ENCODE data around the gene RAB4B. TPM values are rescaled to one million over a fixed set of nuclear protein-coding genes. Genes with fewer than 3 reads are reported as not detected.
"Not testable (repeated sequence)": the region's sequence is repeated elsewhere in the genome, so short reads cannot be mapped to it uniquely, and the experiment has no call there.

RAB4B gene
- total RNA-seq, 1 donor from 2014 or later = 19.6 TPM

- peak; percentile 59 for DNase-seq (ENCODE audit: low read depth)
These were observed 41.6 kb downstream of the RAB4B start for GRCh38 chr19:40819479-40820234.

DNA sequence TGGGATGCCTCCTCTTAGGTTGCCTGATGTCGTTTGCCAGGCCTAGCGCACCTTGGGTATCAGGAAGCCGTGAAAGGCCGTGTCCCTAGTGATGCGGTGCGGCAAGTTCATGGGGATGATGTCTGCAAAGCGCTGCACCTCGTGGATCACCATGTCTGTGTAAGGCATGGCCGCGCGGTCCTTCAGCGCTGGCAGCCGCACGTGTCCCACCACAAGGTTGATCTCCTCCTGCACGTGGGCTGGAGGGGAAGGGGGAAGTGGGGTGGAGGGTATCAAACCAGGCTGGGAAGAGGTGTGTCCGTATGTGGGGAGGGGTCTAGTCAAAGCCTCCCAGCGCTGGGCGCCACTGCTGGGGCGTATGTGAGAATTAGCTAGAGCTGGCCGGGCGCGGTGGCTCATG, 44.1 kb downstream of the RAB4B start:
- no peak for DNase-seq (ENCODE audit: low read depth)

DNA sequence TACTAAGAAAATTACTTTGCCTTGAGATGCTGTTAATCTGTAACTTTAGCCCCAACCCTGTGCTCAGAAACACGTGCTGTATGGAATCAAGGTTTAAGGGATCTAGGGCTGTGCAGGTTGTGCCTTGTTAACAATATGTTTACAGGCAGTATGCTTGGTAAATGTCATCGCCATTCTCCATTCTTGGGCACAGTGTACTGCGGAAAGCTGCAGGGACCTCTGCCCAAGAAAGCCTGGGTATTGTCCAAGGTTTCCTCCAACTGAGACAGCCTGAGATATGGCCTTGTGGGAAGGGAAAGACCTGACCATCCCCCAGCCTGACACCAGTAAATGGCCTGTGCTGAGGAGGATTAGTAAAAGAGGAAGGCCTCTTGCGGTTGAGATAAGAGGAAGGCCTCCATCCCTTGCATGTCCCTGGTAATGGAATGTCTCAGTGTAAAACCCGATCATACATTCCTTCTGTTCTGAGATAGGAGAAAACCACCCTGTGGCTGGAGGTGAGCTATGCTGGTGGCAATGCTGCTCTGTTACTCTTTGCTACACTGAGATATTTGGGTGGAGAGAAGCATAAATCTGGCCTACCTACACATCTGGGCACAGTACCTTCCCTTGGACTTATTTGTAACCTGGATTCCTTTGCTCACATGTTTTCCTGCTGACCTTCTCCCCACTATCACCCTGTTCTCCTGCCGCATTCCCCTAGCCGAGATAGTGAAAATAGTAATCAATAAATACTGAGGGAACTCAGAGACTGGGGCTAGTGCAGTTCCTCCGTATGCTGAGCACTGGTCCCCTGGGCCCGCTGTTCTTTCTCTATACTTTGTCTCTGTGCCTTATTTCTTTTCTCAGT, 44.9 kb downstream of the RAB4B start:
- DNase-seq (ENCODE audit: low read depth) = not testable (repeated sequence)

GRCh38 chr19:40824916-40825315, 46.9 kb downstream of the RAB4B start:
- DNase-seq (ENCODE audit: low read depth) = not testable (repeated sequence)

DNA sequence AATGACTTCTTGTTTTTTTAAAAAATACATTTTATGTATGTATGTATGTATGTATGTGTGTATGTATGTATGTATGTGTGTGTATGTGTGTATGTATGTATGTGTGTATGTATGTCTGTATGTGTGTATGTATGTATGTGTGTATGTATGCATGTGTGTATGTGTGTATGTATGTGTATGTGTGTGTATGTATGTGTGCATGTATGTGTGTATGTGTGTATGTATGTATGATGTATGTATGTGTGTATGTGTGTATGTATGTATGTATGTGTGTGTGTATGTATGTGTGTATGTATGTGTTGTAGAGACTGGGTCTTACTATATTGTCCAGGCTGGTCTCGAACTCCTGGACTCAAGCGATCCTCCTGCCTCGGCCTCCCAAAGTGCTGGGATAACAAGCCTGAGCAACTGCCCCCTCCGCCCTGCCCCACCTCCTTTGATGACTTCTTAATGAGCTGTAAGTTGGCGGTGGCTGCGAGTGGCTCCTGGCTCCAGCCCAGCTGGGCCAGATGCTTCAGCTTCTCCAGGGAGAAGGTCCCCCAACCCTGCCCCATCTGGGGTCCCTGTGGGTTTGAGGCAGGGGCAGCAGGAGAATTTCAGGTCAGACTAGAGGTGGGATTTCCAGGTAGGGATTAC, 47.5 kb downstream of the RAB4B start:
- DNase-seq (ENCODE audit: low read depth) = not testable (repeated sequence)

- DNase-seq (ENCODE audit: low read depth) = not testable (repeated sequence)
These were observed 48.3 kb downstream of the RAB4B start for GRCh38 chr19:40826312-40826698.

DNA sequence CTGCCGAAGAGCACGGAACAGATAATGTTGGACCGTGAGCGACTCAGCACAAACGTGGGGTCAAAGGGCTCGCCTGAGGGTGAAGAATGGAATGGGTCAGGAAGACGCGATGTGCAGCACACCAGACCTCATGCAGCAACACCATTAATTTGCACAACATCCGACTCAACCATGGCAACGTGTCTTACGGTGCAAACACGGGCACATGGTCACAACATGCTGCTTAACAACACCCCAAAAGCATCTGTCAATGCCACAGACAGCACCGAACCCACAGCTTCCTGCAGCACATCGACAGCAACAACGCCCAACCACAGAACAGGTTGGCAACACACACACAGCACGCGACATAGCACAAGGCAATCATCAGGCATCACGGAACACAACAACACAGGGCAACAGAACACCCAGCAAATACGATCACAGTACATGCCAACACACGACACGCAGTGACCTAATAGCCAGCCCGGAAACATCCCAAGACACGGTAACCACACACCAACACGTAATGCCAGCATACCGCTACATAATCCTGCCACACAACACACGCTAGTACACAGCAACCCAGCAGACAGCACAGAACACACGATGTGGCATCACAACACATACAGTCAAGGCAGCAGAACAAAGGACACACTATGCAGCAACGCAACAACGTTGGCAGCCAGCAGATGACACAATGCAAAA, 48.8 kb downstream of the RAB4B start:
- not testable (repeated sequence) for DNase-seq (ENCODE audit: low read depth)

DNA sequence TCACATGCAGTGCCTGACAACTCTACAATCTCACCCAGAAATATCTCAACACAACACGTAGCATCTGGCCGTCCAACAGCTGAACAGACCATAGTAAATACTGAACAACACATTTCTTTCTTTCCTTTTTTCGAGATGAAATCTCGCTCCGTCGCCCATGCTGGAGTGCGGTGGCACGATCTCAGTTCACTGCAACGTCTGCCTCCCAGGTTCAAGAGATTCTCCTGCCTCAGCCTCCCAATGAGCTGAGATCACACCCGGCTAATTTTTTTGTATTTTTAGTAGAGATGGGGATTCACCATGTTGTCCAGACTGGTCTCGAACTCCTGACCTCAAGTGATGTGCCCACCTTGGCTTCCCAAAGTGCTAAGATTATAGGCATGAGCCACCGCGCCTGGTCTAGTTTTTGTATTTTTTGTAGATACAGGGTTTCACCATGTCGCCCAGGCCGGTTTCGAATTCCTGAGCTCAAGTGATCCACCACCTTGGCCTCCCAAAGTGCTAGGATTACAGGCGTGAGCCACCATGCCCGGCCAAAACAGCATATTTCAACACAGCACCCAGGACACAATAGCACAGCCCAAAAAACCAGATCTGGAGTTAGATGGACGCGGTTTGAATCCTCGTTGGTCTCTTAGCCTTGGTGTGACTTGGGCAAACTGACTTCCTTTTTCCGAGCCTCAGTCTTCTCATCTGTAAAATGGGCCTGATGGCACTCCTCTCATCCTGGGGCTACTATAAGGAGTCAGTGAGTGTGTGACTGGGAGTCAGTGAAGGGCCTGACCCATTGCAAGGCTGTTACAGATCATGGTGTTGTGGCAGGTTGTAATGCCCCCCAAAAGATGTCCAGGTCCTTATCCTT, 49.6 kb downstream of the RAB4B start:
- DNase-seq (ENCODE audit: low read depth) = no peak

- no peak for DNase-seq (ENCODE audit: low read depth)
These were observed 51.2 kb downstream of the RAB4B start for GRCh38 chr19:40829205-40829604.

DNA sequence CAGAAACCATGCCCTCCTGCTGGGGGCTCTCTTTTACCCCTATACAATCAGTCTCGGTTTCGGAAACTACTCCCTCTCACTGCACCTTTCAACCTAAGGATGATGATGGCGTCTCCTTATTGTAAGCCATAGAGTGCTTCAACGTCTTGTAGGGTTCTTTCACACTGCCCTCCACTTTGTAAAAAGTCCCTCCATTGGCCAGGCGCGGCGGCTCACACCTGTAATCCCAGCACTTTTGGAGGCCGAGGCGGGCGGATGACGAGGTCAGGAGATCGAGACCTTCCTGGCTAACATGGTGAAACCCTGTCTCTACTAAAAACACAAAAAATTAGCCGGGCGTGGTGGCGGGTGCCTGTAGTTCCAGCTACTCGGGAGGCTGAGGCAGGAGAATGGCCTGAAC, 52.7 kb downstream of the RAB4B start:
- not testable (repeated sequence) for DNase-seq (ENCODE audit: low read depth)

DNA sequence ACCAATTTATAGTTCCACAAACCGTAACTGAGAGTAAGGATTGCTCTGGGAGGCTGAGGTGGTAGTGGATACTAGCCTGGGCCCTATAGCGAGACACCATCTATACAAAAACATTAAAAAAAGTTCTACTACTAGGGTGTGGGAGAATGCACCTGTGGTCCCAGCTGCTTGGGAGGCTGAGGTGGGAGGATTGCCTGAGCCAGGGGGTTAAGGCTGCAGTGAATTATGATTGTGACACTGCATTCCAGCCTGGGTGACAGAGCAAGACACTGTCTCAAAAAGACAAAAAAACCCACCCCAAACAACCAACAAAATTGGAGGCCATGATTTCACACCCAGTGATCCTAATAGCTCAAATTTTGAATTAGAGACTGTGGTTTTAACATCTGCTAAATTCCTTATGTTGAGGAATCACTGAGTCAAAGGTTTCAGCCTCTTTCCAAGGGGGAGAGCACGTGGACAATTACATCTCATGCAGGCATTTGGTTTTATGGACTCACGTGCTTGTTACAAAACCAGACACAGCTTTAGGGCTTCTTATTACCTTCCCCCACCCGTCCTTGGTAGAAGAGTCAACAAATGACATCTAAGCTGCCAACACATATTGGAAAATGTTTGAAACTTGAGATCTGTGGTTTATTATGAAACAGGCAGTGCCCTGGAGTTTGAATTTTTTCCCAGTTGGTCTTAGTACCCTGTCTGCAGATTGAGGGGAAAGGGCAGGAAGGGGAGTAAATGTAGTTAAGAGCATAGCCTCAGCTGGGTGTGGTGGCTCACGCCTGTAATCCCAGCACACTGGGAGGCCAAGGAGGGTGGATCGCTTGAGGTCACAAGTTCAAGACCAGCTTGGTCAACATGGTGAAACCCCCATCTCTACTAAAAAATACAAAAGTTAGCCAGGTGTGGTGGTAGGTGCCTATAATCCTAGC, 53.7 kb downstream of the RAB4B start:
- peak; percentile 92 for DNase-seq (ENCODE audit: low read depth)

DNA sequence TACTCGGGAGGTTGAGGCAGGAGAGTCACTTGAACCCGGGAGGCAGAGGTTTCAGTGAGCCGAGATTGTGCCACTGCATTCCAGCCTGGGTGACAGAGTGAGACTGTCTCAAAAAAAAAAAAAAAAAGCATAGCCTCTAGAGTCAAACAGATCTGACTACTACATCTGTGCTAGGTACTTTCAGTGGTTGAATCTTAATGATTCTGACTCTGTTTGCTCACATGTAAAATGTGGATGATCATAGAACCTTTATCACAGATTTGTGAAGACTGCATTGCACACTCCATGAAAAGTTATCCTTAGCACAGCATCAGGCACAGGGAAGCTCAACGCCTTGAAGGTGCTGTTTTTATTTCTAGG, 54.4 kb downstream of the RAB4B start:
- not testable (repeated sequence) for DNase-seq (ENCODE audit: low read depth)

GRCh38 chr19:40833728-40834533, 55.9 kb downstream of the RAB4B start:
- not testable (repeated sequence) for DNase-seq (ENCODE audit: low read depth)

DNA sequence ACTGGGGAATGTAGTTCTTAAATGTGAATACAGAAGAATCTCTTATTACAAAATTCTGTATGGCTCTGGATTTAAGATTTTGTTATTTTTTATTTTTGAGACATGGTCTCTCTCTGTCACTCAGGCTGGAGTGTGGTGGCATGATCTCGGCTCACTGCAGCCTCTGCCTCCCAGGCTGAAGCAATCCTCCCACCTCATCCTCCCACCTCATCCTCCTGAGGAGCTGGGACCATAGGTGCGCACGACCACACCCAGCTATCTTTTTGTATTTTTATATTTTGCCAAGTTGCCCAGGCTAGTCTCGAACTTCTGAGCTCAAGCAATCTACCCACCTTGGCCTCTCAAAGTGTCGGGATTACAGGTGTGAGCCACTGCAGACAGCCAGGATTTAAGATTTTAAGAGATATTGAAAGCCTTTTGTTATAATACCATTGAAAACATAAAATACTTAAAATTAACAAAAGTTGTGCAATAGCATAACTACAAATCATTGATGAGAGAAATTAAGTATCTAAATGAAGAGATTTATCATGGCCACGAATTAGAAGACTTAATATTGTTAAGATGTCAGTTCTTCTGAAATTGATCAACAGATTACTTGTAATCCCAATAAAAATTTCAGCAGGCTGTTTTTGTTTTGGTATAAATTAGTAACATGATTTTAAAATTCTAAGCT, 58.8 kb downstream of the RAB4B start:
- DNase-seq (ENCODE audit: low read depth) = no peak

DNA sequence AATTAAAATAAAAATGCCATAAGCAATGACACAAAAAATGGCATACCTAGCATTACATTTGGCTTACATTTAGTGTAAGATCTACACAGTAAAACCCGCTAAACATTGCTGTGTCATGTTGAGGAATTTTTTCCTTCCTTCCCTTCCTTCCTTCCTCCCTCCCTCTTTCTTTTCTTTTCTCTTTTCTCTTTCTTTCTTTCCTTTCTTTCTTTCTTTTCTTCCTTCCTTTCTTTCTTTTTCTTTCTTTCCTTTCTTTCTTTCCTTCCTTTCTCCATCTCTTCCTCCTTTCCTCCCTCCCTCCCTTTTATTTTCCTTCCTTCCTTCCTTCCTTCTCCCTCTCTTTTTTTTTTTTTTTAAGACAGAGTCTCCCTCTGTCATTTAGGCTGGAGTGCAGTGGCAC, 60.4 kb downstream of the RAB4B start:
- DNase-seq (ENCODE audit: low read depth) = not testable (repeated sequence)

DNA sequence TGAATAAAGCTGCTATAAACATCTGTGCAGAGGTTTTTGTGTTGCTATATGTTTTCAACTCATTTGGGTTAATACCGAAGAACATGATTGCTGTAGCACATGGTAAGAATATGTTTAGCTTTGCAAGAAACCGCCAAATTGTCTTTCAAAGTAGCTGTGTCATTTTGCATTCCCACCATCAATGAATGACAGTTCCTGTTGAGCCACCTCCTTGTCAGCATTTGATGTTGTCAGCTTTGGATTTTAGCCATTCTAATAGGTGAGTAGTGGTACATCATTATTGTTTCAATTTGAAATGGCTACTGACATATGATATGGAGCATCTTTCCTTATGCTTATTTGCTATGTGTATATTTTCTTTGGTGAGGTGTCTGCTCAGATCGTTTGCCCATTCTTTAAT, 64.0 kb downstream of the RAB4B start:
- DNase-seq (ENCODE audit: low read depth) = not testable (repeated sequence)

DNA sequence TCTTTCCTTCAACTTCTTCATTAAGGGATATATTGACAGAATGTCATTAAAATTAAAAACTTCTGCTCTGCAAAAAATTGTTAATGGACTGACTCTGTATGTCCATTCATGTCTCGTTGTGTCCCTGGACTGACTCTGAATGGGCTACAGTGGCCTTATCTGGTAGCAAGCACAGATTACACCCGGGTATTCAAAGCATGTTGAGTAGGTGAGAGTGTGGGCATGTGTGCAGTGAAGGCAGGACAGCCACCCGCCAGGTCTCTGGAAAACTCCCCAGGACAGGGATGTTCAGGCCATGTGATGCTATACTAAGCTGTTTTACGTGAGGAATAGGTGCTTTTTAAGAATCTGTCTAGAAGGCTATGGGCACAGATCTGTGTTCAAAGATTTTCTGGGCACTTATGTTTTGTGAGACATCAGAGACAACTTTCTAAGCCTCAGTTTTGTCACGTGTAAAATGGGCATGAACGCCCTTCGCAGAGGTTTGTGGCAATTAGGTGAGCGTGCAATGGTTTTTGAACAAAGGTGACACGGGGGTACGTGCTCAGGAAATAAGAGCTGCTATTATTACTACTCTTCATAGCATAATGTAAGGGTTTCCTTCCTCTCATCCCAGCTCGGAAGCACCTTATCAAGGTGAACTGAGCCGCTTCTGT, 65.1 kb downstream of the RAB4B start:
- not testable (repeated sequence) for DNase-seq (ENCODE audit: low read depth)

All from myocyte (in vitro differentiated cells).